HG03378 (cell line): ENCODE data around the gene FXYD3.
"Not testable (repeated sequence)": the region's sequence is repeated elsewhere in the genome, so short reads cannot be mapped to it uniquely, and the experiment has no call there.

Experiments
- ATAC-seq: cut with Tn5 transposase; IDR thresholded peaks from one replicate; pipeline ENCODE4 v1.9.1; 2021; ENCODE audit warnings: mild to moderate bottlenecking, moderate library complexity; ENCODE audit not compliant: unreplicated experiment

Gene FXYD3

GRCh38 chr19:35140962-35141836 is 25.6 kb downstream of the FXYD3 start:
- no peak for ATAC-seq

- no peak for ATAC-seq
These were observed 26.4 kb downstream of the FXYD3 start for GRCh38 chr19:35141837-35142605.

GRCh38 chr19:35142606-35143230 is 27.1 kb downstream of the FXYD3 start:
- no peak for ATAC-seq

- ATAC-seq = no peak
These were observed 27.6 kb downstream of the FXYD3 start, which contains the start of gene FXYD7 for GRCh38 chr19:35143231-35143715. Gene FXYD7 (plus strand): TSS chr19:35143255. CDS start chr19:35143334, 79 bp downstream.

- no peak for ATAC-seq
These were observed 28.2 kb downstream of the FXYD3 start for GRCh38 chr19:35143818-35144217.

GRCh38 chr19:35144259-35144599 is 28.6 kb downstream of the FXYD3 start:
- no peak for ATAC-seq

GRCh38 chr19:35144600-35145436 is 29.2 kb downstream of the FXYD3 start:
- ATAC-seq = no peak

- ATAC-seq = no peak
These were observed 31.3 kb downstream of the FXYD3 start for GRCh38 chr19:35146746-35147459.

GRCh38 chr19:35149463-35149862 is 33.8 kb downstream of the FXYD3 start:
- no peak for ATAC-seq

GRCh38 chr19:35150445-35150844 is 34.8 kb downstream of the FXYD3 start:
- no peak for ATAC-seq

GRCh38 chr19:35151273-35152065 is 35.8 kb downstream of the FXYD3 start:
- ATAC-seq = no peak

GRCh38 chr19:35153129-35153522 is 37.5 kb downstream of the FXYD3 start:
- not testable (repeated sequence) for ATAC-seq

GRCh38 chr19:35153701-35154524 is 38.3 kb downstream of the FXYD3 start:
- no peak for ATAC-seq

- ATAC-seq = no peak
These were observed 39.1 kb downstream of the FXYD3 start, which contains the start of gene FXYD5 for GRCh38 chr19:35154525-35155406. Gene FXYD5 (plus strand): TSS chr19:35154735. CDS start chr19:35155551, 816 bp downstream.

GRCh38 chr19:35155441-35155840 is 39.8 kb downstream of the FXYD3 start:
- no peak for ATAC-seq

GRCh38 chr19:35155981-35156672 is 40.5 kb downstream of the FXYD3 start:
- no peak for ATAC-seq

- ATAC-seq = no peak
These were observed 41.0 kb downstream of the FXYD3 start for GRCh38 chr19:35156673-35157014.
